NB4 (cell line): ENCODE results near the gene MISP.

Source experiments
- CTCF ChIP-seq: IDR thresholded peaks from one replicate; pipeline ENCODE4 v1.5.1; 2012; ENCODE audit warnings: low read depth, low read length
- MAX ChIP-seq: IDR thresholded peaks from 2 replicates; pipeline ENCODE4 v1.6.1; 2011; ENCODE audit warnings: low read depth, low read length
- MYC ChIP-seq: IDR thresholded peaks from 2 replicates; pipeline ENCODE4 v1.6.1; 2011; ENCODE audit warnings: low read depth, low read length
- POLR2A ChIP-seq: IDR thresholded peaks from 2 replicates; pipeline ENCODE4 v1.6.1; 2011; ENCODE audit warnings: mild to moderate bottlenecking; ENCODE audit not compliant: insufficient read length; ENCODE audit errors: extremely low read depth

GRCh38 chr19:718991-719512 is 31.9 kb upstream of the MISP start:
- TF ChIP-seq POLR2A (no peak), CTCF (no peak), MYC (no peak), MAX (no peak)
